Ovary (tissue), 9 donors: ENCODE measurements around the gene POLA2. TPM values are rescaled to one million over a fixed set of nuclear protein-coding genes. Genes with fewer than 3 reads are reported as not detected.

Experiments
- DNase-seq, 5 donors: peaks; one replicate each; pipeline ENCODE4 v3.0.0-alpha.2; 2019 to 2020
- H3K27ac ChIP-seq, 2 donors: fragments of 200-600 bp; one replicate each; pipeline versions ENCODE4 v1.5.1 to v1.8.0; 2019 to 2022
- H3K27me3 ChIP-seq: fragments of 200-600 bp; one replicate; pipeline ENCODE4 v1.8.0; 2022
- H3K36me3 ChIP-seq: fragments of 200-600 bp; sonication (generic); one replicate; pipeline ENCODE4 v1.5.1; 2019
- H3K4me1 ChIP-seq: one replicate; pipeline ENCODE4 v1.8.1; 2013; ENCODE audit warnings: mild to moderate bottlenecking, moderate library complexity; ENCODE audit not compliant: insufficient read depth
- H3K4me3 ChIP-seq: fragments of 200-600 bp; sonication (generic); one replicate; pipeline ENCODE4 v1.5.1; 2017
- H3K9me3 ChIP-seq, 2 donors: fragments of 200-600 bp in 1 of 2; sonication (generic) in 1 of 2; one replicate each; pipeline versions ENCODE4 v1.5.1 to v1.8.1; 2013 to 2019; ENCODE audit warnings: mild to moderate bottlenecking in 1 of 2, moderate library complexity in 1 of 2
- EP300 ChIP-seq: sonication (generic); formaldehyde crosslinking; IDR thresholded peaks from one replicate; pipeline ENCODE4 v1.6.1; 2017; ENCODE audit warnings: antibody characterized with exemption
- POLR2A ChIP-seq: fragments of 450-650 bp; IDR thresholded peaks from one replicate; pipeline ENCODE4 v1.6.1; 2017; ENCODE audit warnings: antibody characterized with exemption, mild to moderate bottlenecking, moderate library complexity
- WGBS, 3 donors: extraction: QIAGEN DNeasy Blood & Tissue Kit in 1 of 3; methylation state at CpG; one replicate each; pipeline versions ENCODE4 v1.1.5 to v1.1.7; 2013 to 2017; 5-methylcytosine and 5-hydroxymethylcytosine counted together
- intact Hi-C, 4 donors: fragments of 100-400 bp; cut with DNase I; formaldehyde crosslinking; loops; one replicate each; pipeline versions ENCODE4 v1.11.0 to v1.15.1; 2022 to 2023
- polyA plus RNA-seq, 2 donors: library from polyadenylated mRNA; stranded (reverse); fragments of 200-250 nt in 1 of 2; fragments of 350-450 nt in 1 of 2; fragmentation: Illumina TruSeq in 1 of 2; extraction: RNeasy Lipid Tissue Mini Kit (QIAGEN cat#74804) in 1 of 2; gene quantifications; one replicate each; pipeline ENCODE4 v1.2.3, GENCODE V29; 2013 to 2014
- total RNA-seq, 7 donors: library from RNA; depleted of rRNA in 2 of 7; stranded (reverse); fragments of >200 nt in 2 of 7; fragmentation: NEBNext Ultra II Directional in 3 of 7; extraction: Animal tissue kit (Norgen Biotek cat#: 25700) in 3 of 7; gene quantifications; one replicate each; pipeline versions ENCODE4 v1.1.0 to v1.2.4, GENCODE V29; 2016 to 2023
- TF ChIP-seq, protein P1 (sequence below), 3 donors: fragments of 450-650 bp in 2 of 3; fragments of 200-600 bp in 1 of 3; IDR thresholded peaks; one replicate each; pipeline versions ENCODE4 v1.5.1 to v1.8.0; 2016 to 2022; ENCODE audit warnings: antibody characterized with exemption in 3 of 3, mild to moderate bottlenecking in 1 of 3
- donor health status: DM: no; HTN: no; CAD: no; lungs with moderate emphysema.
- donor health status: DM: no; HTN: no; CAD: no.
- donor health status: Bipolar disorder and iron deficiency.
- donor health status: DM: yes; HTN: yes; CAD: no.
- donor health status: DM: no; HTN: no; CAD: no.
- donor health status: DM: yes; HTN: yes; CAD: no.

Gene POLA2
- total and polyA plus RNA-seq, 9 donors: 4.5 to 13.3 (median 8.6) TPM

DNA sequence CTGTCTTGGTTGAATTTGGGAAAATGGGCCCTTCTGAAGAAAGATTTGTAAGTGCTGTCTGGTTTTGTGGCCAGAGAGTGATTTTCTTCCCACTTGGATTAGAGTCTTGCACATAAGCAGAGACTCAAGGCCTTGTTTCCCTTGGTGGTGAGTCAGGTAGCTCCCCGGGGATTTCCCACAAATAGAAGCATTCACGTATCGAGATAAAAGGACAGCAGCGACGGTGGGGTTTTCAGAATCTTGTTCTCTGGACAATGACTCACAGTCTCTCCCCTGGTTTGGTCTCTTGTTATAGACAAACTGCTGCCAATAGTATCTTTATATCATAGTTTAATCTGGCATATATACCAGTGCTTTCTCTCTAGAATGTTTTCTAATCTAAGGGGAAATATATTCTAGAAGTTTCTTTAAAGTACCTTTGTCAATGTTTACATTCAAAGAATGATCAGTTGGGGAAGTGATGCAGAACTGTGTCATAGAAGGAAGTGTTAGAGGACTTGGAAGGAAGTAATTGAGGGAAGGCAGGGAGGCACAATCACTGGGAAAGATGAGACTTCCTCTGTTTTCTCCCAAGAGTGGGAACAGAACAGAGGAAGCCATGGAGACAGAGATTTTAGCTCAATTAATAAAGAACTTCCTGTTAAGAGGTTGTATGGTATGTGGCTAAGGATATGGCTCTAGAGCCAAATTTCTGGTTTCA, 18.1 kb downstream of the POLA2 start:
- intact Hi-C loops: no loop called here
- H3K9me3 ChIP-seq: no peaks in the 10 kb centered on the region

DNA sequence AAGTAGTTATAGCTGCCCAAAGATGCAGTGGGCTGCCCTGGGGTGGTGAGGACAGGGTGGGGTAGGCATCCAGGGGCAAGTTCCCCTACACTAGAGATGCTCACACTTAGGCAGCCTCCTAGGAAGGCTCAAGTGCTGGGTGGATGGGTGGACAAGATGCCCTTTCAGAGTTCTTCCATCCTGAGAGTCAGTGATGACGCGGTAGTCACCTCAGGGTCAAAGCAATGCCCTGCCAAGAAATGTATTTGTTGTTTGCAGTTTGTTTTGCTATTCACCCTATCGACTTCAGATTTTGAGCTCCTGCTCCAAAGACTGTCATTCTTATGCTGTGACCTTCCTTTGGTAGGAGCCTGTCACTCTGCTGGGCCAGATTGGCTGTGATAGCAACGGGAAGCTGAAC, 18.9 kb downstream of the POLA2 start:
- H3K4me3 ChIP-seq: no peak overlapping the region
- no peaks in the 10 kb centered on the region for H3K27me3 ChIP-seq
- no peaks in the 10 kb centered on the region for H3K36me3 ChIP-seq
- H3K4me1 ChIP-seq: no peaks in the 10 kb centered on the region
- H3K9me3 ChIP-seq: no peaks in the 10 kb centered on the region
- 78 to 88% (median 83%) methylated on average over 4 of the region's 4 CpGs for WGBS, 3 donors
- TF ChIP-seq, protein P1, sequence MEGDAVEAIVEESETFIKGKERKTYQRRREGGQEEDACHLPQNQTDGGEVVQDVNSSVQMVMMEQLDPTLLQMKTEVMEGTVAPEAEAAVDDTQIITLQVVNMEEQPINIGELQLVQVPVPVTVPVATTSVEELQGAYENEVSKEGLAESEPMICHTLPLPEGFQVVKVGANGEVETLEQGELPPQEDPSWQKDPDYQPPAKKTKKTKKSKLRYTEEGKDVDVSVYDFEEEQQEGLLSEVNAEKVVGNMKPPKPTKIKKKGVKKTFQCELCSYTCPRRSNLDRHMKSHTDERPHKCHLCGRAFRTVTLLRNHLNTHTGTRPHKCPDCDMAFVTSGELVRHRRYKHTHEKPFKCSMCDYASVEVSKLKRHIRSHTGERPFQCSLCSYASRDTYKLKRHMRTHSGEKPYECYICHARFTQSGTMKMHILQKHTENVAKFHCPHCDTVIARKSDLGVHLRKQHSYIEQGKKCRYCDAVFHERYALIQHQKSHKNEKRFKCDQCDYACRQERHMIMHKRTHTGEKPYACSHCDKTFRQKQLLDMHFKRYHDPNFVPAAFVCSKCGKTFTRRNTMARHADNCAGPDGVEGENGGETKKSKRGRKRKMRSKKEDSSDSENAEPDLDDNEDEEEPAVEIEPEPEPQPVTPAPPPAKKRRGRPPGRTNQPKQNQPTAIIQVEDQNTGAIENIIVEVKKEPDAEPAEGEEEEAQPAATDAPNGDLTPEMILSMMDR (IDR thresholded peaks at IDR 0.05): no peak
- no peak for TF ChIP-seq EP300
- no peak for TF ChIP-seq POLR2A
- H3K27ac ChIP-seq: no peak overlapping the region
- intact Hi-C loops: no loop called here
- no peak for DNase-seq

More for the DNA sequence above, 18.1 kb downstream of the POLA2 start:
- Histone ChIP-seq H3K27me3 (no peaks in the 10 kb centered on the region), H3K4me3 (no peak overlapping the region), H3K27ac (no peak overlapping the region), H3K36me3 (no peaks in the 10 kb centered on the region), H3K4me1 (no peaks in the 10 kb centered on the region)
- DNase-seq: peak in 1 of 5 donors; percentile 45
- TF ChIP-seq POLR2A (no peak), EP300 (no peak)
- TF ChIP-seq, protein P1 (IDR thresholded peaks at IDR 0.05): no peak
- 9 to 18% (median 15%) methylated on average over 5 of the region's 5 CpGs for WGBS, 3 donors

DNA sequence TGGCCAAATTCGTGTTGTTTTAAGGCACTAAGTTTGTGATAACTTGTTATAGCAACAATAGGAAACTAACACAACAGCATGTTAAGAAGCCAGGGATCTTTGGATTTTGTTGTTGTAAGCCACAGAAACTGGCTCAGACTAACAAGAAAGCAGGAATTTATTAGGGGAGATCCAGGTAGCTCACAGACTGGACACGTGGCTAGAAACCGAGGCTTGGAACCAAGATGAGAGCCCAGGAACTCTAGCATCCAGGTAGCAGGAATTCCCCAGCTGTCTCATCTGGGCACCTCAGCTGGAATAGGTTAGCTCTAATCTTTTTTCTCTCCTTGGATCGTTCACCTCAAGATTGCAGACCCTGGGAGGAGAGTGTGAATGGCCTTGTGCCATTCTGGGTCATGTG, 24.9 kb downstream of the POLA2 start:
- Histone ChIP-seq H3K9me3 (no peaks in the 10 kb centered on the region), H3K36me3 (no peaks in the 10 kb centered on the region), H3K4me1 (peaks cover 12% of the 10 kb centered on the region), H3K27ac (no peak overlapping the region), H3K27me3 (no peaks in the 10 kb centered on the region), H3K4me3 (no peak overlapping the region)
- 55 to 63% (median 58%) methylated on average over 4 of the region's 4 CpGs for WGBS, 3 donors
- intact Hi-C loops: no loop called here
- no peak for DNase-seq
- no peak for TF ChIP-seq EP300

DNA sequence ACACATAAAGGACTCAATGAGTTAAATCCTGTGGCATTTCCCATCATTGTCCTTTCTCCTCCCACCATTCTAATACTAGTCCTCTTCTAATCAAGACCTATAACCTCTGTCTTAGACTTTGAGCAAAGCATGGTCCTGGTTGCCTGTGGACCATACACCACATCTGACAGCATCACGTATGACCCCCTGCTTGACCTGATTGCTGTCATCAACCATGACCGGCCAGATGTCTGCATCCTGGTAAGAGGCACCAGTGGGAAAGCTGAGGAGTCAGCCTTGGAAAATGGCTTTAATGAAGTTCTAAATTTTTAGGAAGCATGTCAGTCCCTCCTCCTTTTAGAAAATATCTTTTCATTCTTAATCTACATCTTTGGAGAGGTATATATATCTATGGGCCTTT, 25.8 kb downstream of the POLA2 start:
- Histone ChIP-seq H3K4me3 (no peak overlapping the region), H3K36me3 (no peaks in the 10 kb centered on the region), H3K4me1 (peaks cover 15% of the 10 kb centered on the region), H3K27ac (no peak overlapping the region), H3K27me3 (no peaks in the 10 kb centered on the region), H3K9me3 (no peaks in the 10 kb centered on the region)
- intact Hi-C loops: no loop called here
- TF ChIP-seq EP300 (no peak), POLR2A (no peak)
- TF ChIP-seq, protein P1 (IDR thresholded peaks at IDR 0.05): no peak
- no peak for DNase-seq
- 86 to 95% (median 94%) methylated on average over 2 of the region's 2 CpGs for WGBS, 3 donors

DNA sequence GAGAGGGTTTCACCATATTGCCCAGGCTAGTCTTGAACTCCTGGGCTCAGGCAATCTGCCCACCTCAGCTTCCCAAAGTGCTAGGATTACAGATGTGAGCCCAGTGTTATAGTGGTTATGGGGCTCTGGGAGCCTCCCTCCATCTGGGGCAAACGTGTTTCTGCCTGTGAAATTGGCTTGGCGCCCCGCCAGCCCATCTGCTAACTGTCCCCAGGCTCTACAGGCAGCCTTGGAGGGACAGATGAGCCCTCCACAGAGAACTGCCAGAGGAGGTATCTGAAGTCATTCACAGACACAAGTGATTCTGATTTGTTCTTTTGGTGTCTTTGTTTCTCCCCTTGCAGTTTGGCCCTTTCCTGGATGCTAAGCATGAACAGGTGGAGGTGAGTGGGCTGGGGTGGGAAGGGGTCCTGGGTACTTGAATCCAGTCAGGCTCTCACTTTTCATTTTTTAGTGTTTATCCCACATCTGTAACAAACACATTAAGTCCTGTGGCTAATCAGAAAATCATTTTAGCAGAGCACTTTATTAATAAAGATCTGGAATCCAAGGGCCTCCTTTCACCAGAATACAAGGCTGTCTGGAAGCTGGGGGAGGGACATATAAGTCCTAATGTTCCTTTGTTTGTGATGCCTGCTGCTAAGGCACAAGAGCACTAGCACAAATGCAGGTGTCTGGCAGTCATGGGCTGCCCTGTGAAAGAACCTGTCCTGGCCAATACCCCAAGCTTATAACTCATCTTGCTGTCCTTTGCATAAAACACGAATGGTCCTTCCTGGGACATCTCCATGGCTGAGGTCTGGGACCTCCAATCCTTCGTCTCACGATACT, 27.2 kb downstream of the POLA2 start:
- peak in 2 of 5 donors; percentile 20 to 47 for DNase-seq
- peaks cover 25% of the 10 kb centered on the region for H3K4me1 ChIP-seq
- H3K27ac ChIP-seq: peak overlapping the region in 1 of 2 donors; percentile 94
- intact Hi-C loops: no loop called here
- H3K4me3 ChIP-seq: no peak overlapping the region
- H3K9me3 ChIP-seq: no peaks in the 10 kb centered on the region
- H3K27me3 ChIP-seq: no peaks in the 10 kb centered on the region
- no peaks in the 10 kb centered on the region for H3K36me3 ChIP-seq
- TF ChIP-seq, protein P1 (IDR thresholded peaks at IDR 0.05): no peak
- TF ChIP-seq EP300 (no peak), POLR2A (no peak)
- 68 to 76% (median 70%) methylated on average over 6 of the region's 6 CpGs for WGBS, 3 donors
